Keratinocyte (primary cell): Measurements from ENCODE around the gene CARM1. TPM values are rescaled to one million over a fixed set of nuclear protein-coding genes. Genes with fewer than 3 reads are reported as not detected.

ENCODE experiments used
- DNase-seq: peaks from one replicate; pipeline ENCODE4 v3.0.0-alpha.2; 2011; ENCODE audit warnings: low read depth, missing footprints, low spot score
- FAIRE-seq: peaks from 2 replicates; lab custom pipeline; 2011; peaks lifted over from hg19 to GRCh38; lab: Jason Lieb, UNC
- H2AFZ ChIP-seq: 2 replicates; pipeline ENCODE4 v1.6.0; 2012; ENCODE audit warnings: low read length, control low read depth, inconsistent platforms; ENCODE audit not compliant: control insufficient read depth
- H3K27ac ChIP-seq: 2 replicates; pipeline ENCODE4 v1.5.1; 2011; ENCODE audit warnings: low read length; ENCODE audit not compliant: control insufficient read depth, insufficient read depth
- H3K27me3 ChIP-seq: 3 replicates; pipeline ENCODE4 v1.6.0; 2011; ENCODE audit warnings: low read length; ENCODE audit not compliant: control insufficient read depth, insufficient read depth; ENCODE audit errors: extremely low read depth
- H3K36me3 ChIP-seq, 2 experiments: 2 replicates in 1 of 2; 3 replicates in 1 of 2; pipeline ENCODE4 v1.5.1; 2011; ENCODE audit warnings: low read length in 2 of 2, mild to moderate bottlenecking in 1 of 2; ENCODE audit not compliant: control insufficient read depth in 2 of 2, insufficient read depth in 2 of 2; ENCODE audit errors: extremely low read depth in 1 of 2
- H3K4me1 ChIP-seq: 3 replicates; pipeline ENCODE4 v1.5.1; 2011; ENCODE audit warnings: low read length; ENCODE audit not compliant: control insufficient read depth, insufficient read depth; ENCODE audit errors: extremely low read depth
- H3K4me2 ChIP-seq: 3 replicates; pipeline ENCODE4 v1.6.0; 2011; ENCODE audit warnings: low read depth, low read length; ENCODE audit not compliant: control insufficient read depth, insufficient read depth; ENCODE audit errors: extremely low read depth
- H3K4me3 ChIP-seq, 3 experiments: fragments of 200-600 bp in 1 of 3; sonication (generic) in 1 of 3; 2 replicates in 2 of 3; 3 replicates in 1 of 3; pipeline ENCODE4 v1.5.1; 2011 to 2016; ENCODE audit warnings: low read length in 3 of 3, mild to moderate bottlenecking in 3 of 3, control low read depth in 2 of 3, inconsistent platforms in 1 of 3, low read depth in 1 of 3, mixed read lengths in 1 of 3, mixed run types in 1 of 3, moderate library complexity in 1 of 3; ENCODE audit not compliant: control insufficient read depth in 2 of 3, insufficient read depth in 2 of 3; ENCODE audit errors: extremely low read depth in 1 of 3
- H3K79me2 ChIP-seq: 2 replicates; pipeline ENCODE4 v1.6.0; 2012; ENCODE audit warnings: low read length; ENCODE audit not compliant: control insufficient read depth, insufficient read depth
- H3K9ac ChIP-seq: 3 replicates; pipeline ENCODE4 v1.6.0; 2011; ENCODE audit warnings: low read length; ENCODE audit not compliant: control insufficient read depth, insufficient read depth; ENCODE audit errors: extremely low read depth
- H3K9me1 ChIP-seq: 3 replicates; pipeline ENCODE4 v1.6.0; 2011; ENCODE audit warnings: low read length; ENCODE audit not compliant: control insufficient read depth, insufficient read depth; ENCODE audit errors: extremely low read depth
- H3K9me3 ChIP-seq: 2 replicates; pipeline ENCODE4 v1.5.1; 2012; ENCODE audit warnings: low read depth, low read length; ENCODE audit not compliant: control insufficient read depth
- H4K20me1 ChIP-seq: 3 replicates; pipeline ENCODE4 v1.6.0; 2011; ENCODE audit warnings: low read length; ENCODE audit not compliant: control insufficient read depth, insufficient read depth; ENCODE audit errors: extremely low read depth
- EZH2 ChIP-seq: IDR thresholded peaks from one replicate; pipeline ENCODE4 v1.6.1; 2012; ENCODE audit warnings: inconsistent platforms, mild to moderate bottlenecking, low read length, moderate library complexity
- dilution Hi-C: fragments of 300-500 bp; cut with MboI; formaldehyde crosslinking; loops from one replicate; pipeline ENCODE4 v1.7.0; 2020; ENCODE audit warnings: low sequenced_read_pairs; ENCODE audit not compliant: extremely low pct_ligation_motif_present
- polyA plus RNA-seq, 5 experiments: library from polyadenylated mRNA; depleted of rRNA in 3 of 5; stranded (reverse) in 3 of 5; stranded (forward) in 1 of 5; unstranded in 1 of 5; fragments of >200 nt; gene quantifications; 1 replicate in 1 of 5; 2 replicates in 3 of 5; 3 replicates in 1 of 5; pipeline versions ENCODE4 v1.2.1 to v1.2.3, GENCODE V29; 2011 to 2012; ENCODE audit warnings: missing spikeins in 2 of 5, low read depth in 1 of 5, low replicate concordance in 1 of 5
- TF ChIP-seq, protein P1 (sequence below), 3 experiments: IDR thresholded peaks in 1 of 3; conservative IDR thresholded peaks in 1 of 3; optimal IDR thresholded peaks in 1 of 3; 2 replicates in 2 of 3; 3 replicates in 1 of 3; pipeline versions ENCODE3 to v1.5.1; 2011; ENCODE audit warnings: low read length in 3 of 3, mild to moderate bottlenecking in 3 of 3, moderate library complexity in 2 of 3, control low read depth in 1 of 3, inconsistent platforms in 1 of 3; ENCODE audit not compliant: insufficient read depth in 2 of 3; ENCODE audit errors: extremely low read depth in 1 of 3

CARM1 gene
- polyA plus RNA-seq, 1 donor (not counting 4 experiments of a cell fraction or from before 2014, with no cell fraction given), result 22.8 TPM

DNA sequence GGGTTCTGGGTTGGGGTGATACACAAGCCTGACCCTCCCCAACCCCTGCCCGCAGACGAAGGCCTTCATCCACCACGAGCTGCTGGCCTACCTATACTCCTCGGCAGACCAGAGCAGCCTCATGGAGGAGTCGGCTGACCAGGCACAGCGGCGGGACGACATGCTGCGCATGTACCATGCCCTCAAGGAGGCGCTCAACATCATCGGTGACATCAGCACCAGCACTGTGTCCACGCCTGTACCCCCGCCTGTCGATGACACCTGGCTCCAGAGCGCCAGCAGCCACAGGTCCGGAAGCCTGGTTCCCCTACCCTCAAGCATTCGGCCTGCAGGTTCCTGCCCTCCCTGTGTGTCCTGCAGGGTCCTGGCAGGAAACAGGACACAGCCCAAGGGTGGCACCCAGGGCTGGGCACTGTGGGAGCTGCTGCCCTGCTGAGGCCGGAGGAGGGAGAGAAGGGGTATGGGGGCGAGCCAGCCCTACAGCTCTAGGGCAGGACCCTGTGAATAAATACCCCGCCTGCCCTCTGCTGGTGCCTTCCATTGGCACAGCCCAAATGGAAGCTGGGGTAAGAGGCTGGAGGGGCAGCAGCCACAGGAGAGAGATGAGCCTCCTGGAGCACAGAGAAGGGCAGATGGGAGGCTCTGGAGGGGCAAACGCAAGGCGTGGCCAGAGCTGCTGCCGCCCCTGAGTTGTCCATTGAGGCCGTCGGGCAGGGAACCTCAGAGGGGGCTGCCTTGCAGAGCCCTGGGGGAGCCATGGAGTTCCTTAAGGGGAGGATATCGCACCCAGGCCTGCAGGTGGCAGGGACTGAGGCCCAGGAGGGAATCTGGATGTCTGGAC lies 42.2 kb upstream of the CARM1 start:
- TF ChIP-seq, protein P1, sequence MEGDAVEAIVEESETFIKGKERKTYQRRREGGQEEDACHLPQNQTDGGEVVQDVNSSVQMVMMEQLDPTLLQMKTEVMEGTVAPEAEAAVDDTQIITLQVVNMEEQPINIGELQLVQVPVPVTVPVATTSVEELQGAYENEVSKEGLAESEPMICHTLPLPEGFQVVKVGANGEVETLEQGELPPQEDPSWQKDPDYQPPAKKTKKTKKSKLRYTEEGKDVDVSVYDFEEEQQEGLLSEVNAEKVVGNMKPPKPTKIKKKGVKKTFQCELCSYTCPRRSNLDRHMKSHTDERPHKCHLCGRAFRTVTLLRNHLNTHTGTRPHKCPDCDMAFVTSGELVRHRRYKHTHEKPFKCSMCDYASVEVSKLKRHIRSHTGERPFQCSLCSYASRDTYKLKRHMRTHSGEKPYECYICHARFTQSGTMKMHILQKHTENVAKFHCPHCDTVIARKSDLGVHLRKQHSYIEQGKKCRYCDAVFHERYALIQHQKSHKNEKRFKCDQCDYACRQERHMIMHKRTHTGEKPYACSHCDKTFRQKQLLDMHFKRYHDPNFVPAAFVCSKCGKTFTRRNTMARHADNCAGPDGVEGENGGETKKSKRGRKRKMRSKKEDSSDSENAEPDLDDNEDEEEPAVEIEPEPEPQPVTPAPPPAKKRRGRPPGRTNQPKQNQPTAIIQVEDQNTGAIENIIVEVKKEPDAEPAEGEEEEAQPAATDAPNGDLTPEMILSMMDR (optimal IDR thresholded peaks at IDR 0.05 in 1 of 3, IDR thresholded peaks at IDR 0.05 in 1 of 3, conservative IDR thresholded peaks at IDR 0.05 in 1 of 3; ENCODE audit: extremely low read depth in 1 of 3, insufficient read depth in 2 of 3, low read length in 3 of 3), result peak in 2 of 3 experiments; percentile 24 to 28
- no peak for TF ChIP-seq EZH2
- peaks cover 25 to 30% of the 10 kb centered on the region in 2 experiments for H3K36me3 ChIP-seq
- dilution Hi-C loops, result no loop called here
- H3K27ac ChIP-seq, result no peak overlapping the region
- H2AFZ ChIP-seq, result no peak overlapping the region
- no peak overlapping the region for H3K9ac ChIP-seq
- H3K4me1 ChIP-seq, result no peaks in the 10 kb centered on the region
- no peaks in the 10 kb centered on the region for H3K9me3 ChIP-seq
- no peaks in the 10 kb centered on the region for H4K20me1 ChIP-seq
- no peaks in the 10 kb centered on the region for H3K27me3 ChIP-seq
- no peak overlapping the region for H3K4me3 ChIP-seq
- no peaks in the 10 kb centered on the region for H3K9me1 ChIP-seq
- no peak overlapping the region for H3K4me2 ChIP-seq
- DNase-seq (no peak), FAIRE-seq (no peak)
- no peaks in the 10 kb centered on the region for H3K79me2 ChIP-seq

DNA sequence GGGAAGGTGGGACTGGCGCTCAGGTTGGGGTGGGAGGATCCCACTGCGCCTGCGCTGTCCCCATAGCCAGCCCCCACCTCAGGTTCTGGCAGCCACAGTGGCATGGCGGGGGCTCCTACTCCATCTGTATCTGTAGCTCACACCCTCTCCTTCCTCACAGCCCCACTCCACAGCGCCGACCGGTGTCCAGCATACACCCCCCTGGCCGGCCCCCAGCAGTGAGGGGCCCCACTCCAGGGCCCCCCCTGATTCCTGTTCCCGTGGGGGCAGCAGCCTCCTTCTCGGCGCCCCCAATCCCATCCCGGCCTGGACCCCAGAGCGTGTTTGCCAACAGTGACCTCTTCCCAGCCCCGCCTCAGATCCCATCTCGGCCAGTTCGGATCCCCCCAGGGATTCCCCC lies 41.4 kb upstream of the CARM1 start:
- Histone ChIP-seq H3K79me2 (no peaks in the 10 kb centered on the region), H3K4me1 (no peaks in the 10 kb centered on the region), H3K36me3 (peaks cover 20 to 23% of the 10 kb centered on the region in 2 experiments), H3K9ac (no peak overlapping the region), H4K20me1 (no peaks in the 10 kb centered on the region), H3K27ac (no peak overlapping the region), H3K4me2 (no peak overlapping the region), H3K9me3 (no peaks in the 10 kb centered on the region), H3K4me3 (no peak overlapping the region), H3K27me3 (no peaks in the 10 kb centered on the region), H2AFZ (no peak overlapping the region), H3K9me1 (peaks cover under 1% of the 10 kb centered on the region)
- DNase-seq (no peak), FAIRE-seq (no peak)
- no peak for TF ChIP-seq EZH2
- TF ChIP-seq, protein P1 (optimal IDR thresholded peaks at IDR 0.05 in 1 of 3, IDR thresholded peaks at IDR 0.05 in 1 of 3, conservative IDR thresholded peaks at IDR 0.05 in 1 of 3; ENCODE audit: extremely low read depth in 1 of 3, insufficient read depth in 2 of 3, low read length in 3 of 3), result no peak
- dilution Hi-C loops, result no loop called here
